NCI-H146 treated with DMSO at 0.1 percent for 48 hours (cell line): ENCODE results near the gene PLXDC1.
"Not testable (repeated sequence)": the region's sequence is repeated elsewhere in the genome, so short reads cannot be mapped to it uniquely, and the experiment has no call there.

ENCODE experiments used
- DNase-seq: peaks from one replicate; lab custom pipeline; 2025; ENCODE audit not compliant: unreplicated experiment; lab: John Stamatoyannopoulos, UW

Gene PLXDC1

DNA sequence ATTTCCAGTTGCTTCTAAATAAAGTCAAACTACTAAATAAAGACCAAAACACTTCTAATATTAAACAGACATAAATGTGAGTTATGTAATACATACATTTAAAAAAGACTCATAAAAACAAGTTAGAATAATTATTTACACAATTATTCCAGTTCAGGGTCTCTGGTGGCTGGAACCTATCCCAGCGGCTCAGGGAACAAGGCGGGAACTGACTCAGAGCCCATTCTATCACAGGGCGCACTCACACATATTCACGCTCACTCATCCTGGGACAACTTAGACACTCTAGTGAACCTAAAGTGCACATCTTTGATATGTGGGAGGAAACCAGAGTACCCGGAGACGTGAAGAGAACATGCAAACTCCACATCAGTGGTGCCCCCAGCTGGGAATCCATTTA, 25.0 kb downstream of the PLXDC1 start:
- DNase-seq = no peak

GRCh38 chr17:39125143-39125875, 26.1 kb downstream of the PLXDC1 start:
- no peak for DNase-seq

DNA sequence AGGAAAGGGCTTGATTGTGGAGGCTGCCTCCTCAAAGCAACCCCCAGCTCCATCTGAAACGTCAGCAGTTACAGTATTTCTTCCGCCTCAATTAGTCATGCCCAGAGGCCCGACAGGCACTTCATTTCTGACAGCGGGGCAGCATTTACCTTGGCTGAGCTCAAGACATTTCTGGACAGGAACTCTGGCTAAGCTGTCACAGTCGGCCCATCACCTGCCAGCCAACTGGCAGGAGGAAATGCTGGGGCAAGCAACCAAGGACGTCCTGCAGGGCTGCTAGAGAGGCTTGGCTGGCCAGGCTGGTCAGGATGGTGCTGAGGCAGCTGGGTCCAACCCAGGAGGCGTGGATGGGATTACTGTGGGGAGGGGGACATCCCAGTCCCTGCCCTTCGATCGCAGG, 27.8 kb downstream of the PLXDC1 start:
- DNase-seq = no peak

GRCh38 chr17:39122991-39123390, 28.4 kb downstream of the PLXDC1 start:
- no peak for DNase-seq

- DNase-seq = not testable (repeated sequence)
These were observed 29.5 kb downstream of the PLXDC1 start for GRCh38 chr17:39121919-39122318.

GRCh38 chr17:39118674-39119419, 32.6 kb downstream of the PLXDC1 start:
- no peak for DNase-seq

GRCh38 chr17:39116224-39116623, 35.2 kb downstream of the PLXDC1 start:
- DNase-seq = no peak

DNA sequence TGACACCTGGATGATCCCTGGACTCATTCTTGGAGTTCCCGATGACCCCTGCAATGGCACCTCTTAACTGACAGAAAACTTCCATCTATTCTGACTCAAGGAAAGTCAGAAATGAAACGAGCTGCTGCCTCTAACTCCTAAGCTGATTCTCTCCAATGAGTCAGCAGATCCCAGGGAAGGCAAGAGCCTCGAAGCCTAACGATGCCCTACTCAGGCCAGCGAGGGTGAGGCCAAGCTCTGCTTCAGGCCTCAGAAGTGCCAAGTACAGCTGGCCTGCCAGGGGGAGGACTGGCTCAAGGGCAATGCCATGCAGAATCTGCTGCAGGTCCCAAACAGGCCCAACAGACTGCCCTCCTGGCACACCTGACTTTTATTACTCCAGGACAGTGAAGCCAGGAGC, 36.3 kb downstream of the PLXDC1 start:
- no peak for DNase-seq

DNA sequence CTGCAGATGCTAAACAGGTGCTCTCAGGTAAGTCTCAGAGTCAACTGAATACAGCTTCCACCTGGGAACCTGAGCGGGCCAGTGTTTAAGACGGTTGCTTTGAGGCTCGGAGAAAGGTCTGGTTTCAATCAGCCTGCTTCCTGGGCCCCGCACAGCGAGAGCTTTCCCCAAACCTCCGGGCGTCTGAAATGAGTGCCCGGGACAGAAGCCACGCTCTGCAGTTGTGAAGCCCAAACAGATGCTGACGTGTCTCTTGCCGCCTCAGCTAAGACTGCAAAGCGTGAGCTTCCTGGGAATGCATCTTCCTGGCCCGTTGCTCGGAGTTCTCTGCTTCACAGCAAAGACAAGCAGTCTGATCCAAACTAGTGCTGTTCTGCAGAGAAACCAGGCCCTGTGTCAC, 36.7 kb downstream of the PLXDC1 start:
- DNase-seq = no peak

- DNase-seq = no peak
These were observed 37.6 kb downstream of the PLXDC1 start for GRCh38 chr17:39113871-39114270.

GRCh38 chr17:39110435-39111136, 40.9 kb downstream of the PLXDC1 start:
- no peak for DNase-seq

DNA sequence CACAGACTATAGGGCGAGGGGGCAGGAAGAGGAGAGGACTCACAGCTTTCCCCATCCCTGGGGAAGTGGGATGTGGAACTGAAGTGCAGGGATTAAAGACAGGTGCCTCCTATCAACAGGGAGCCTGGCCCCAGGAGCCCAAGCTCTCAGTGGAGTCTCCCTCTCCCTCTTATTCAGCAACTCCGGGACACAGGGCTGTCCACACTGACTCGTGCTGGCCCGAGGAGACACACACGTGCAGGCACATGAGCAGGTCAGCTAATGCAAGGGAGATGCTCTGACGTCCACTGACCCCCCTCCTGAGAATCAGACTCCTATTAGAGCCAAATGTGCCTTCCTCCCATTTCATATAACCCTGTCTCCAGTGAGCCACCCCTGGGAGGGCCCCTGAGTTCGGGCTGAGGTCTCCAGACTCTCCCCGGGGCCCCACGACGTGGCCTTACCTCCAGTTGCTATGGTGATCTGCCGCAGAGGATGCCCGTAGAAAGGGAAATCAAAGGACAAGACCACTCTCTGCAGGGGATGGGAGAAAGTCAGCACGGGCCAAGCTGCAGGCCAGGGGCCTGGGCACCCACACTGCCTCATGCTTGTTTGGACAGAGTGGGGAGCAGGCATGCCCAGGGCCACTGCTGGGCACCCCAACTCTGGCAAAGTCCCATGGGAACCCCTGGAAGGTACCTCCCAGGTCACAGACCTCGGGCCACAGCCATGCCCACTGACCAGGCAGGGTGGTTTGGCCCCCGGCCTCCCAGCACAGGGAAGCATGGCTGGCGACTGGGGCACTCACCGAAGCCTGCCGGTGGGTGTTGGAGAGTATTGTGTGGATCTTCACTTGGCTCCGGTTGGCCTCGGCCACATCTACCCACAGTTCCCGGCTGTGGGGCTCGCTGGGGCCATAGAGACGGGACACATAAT, 42.7 kb downstream of the PLXDC1 start:
- no peak for DNase-seq

- DNase-seq = no peak
These were observed 43.5 kb downstream of the PLXDC1 start for GRCh38 chr17:39107973-39108372.

GRCh38 chr17:39107155-39107554, 44.3 kb downstream of the PLXDC1 start:
- DNase-seq = no peak

DNA sequence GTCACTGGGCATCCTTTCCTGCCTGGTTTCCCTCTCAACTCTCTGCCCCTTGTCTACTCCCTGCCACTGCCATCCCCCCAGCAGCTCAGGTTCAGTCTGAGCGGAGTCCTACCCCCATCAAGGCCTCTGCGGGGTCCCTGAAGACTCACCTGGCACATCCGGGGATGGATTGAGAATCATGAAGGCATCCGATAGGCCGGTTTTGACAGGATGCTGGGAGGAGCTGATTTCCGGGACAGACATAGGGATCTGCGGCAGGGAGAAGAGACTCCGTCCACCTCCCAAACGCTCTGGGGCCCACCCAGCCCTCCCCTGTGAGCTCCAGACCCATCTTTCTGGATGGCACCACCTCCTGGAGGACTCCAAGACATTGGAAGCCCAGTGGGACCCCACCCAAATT, 45.7 kb downstream of the PLXDC1 start:
- DNase-seq = no peak

- no peak for DNase-seq
These were observed 46.8 kb downstream of the PLXDC1 start for GRCh38 chr17:39104657-39105056.

DNA sequence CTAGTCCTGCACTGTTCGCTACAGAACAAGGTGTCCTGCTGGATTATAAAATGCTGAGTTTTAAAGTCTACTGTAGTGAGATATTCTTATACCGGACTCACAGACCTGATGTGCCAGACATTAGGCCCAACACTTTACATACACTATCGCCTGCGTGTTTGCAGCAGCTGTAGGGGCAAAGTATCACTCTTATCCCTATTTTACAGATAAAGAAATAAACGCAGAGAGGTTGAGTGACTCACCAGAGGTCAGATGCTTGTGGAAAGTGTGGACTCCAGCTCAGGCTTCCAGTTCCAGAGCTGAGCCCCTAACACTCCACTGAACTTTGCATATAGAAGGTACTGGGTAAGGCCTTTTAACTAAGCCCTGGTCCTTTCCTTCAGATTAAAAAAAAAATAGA, 47.4 kb downstream of the PLXDC1 start:
- no peak for DNase-seq

DNA sequence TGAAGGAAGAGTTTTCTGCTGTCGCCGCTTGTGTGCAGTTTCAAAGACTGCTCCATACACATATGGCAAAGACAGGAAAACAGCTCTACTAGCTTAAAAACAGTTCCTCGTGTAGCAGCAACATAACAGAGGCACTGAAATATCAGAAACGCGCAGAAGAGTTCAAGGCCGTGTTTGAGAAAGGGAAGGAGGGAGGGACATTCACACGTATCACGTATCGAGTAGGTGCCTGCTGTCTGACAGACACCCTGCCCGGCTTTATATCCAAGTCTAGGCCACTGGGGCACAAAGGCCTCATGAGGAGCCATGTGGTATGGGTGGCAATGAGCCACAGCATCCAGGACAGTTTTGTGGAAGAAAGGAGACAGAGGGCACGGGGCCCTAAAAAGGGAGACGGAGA, 50.3 kb downstream of the PLXDC1 start:
- no peak for DNase-seq

GRCh38 chr17:39100530-39100929, 50.9 kb downstream of the PLXDC1 start:
- DNase-seq = no peak

- DNase-seq = no peak
These were observed 51.7 kb downstream of the PLXDC1 start for GRCh38 chr17:39099663-39100286.

DNA sequence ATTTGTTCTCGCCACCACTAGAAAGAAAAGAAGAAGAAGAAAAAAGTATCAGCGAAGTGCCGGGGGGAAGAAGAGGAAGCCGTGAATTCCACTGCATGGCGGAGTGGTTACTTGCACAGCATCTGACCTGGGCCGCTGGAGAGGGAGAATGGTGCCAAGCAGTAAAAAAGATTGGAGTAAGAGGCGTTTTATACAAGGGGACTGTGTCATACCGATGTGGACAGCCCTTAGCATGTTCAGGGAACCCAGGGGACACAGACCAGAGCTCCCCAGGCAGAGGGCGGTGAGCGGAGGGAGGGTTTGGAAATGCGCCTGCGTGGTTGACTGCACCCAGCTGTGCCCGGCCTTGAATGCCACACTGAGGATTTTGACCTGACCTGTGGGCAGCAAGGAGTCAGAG, 52.8 kb downstream of the PLXDC1 start:
- DNase-seq = no peak
